Keratinocyte (primary cell): Measurements from ENCODE around the gene MEGF11.

Experiments used
- CTCF ChIP-seq, 3 experiments: IDR thresholded peaks in 1 of 3; conservative IDR thresholded peaks in 1 of 3; optimal IDR thresholded peaks in 1 of 3; 2 replicates in 2 of 3; 3 replicates in 1 of 3; pipeline versions ENCODE3 to v1.5.1; 2011; ENCODE audit warnings: low read length in 3 of 3, mild to moderate bottlenecking in 3 of 3, moderate library complexity in 2 of 3, control low read depth in 1 of 3, inconsistent platforms in 1 of 3; ENCODE audit not compliant: insufficient read depth in 2 of 3; ENCODE audit errors: extremely low read depth in 1 of 3
- EZH2 ChIP-seq: IDR thresholded peaks from one replicate; pipeline ENCODE4 v1.6.1; 2012; ENCODE audit warnings: inconsistent platforms, mild to moderate bottlenecking, low read length, moderate library complexity

- no peak for TF ChIP-seq CTCF (optimal IDR thresholded peaks at IDR 0.05 in 1 of 3, IDR thresholded peaks at IDR 0.05 in 1 of 3, conservative IDR thresholded peaks at IDR 0.05 in 1 of 3; ENCODE audit: extremely low read depth in 1 of 3, insufficient read depth in 2 of 3, low read length in 3 of 3)
- TF ChIP-seq EZH2, result no peak
Measured at GRCh38 chr15:66077320-66077663, 176.3 kb downstream of the MEGF11 start.
